Mucosa of descending colon (tissue), 3 donors: ENCODE results near the gene EIF3F. TPM values are rescaled to one million over a fixed set of nuclear protein-coding genes. Genes with fewer than 3 reads are reported as not detected.

ENCODE experiments used
- ATAC-seq: fragments of 200-7000 bp; cut with Tn5 transposase; one replicate; pipeline ENCODE4 v1.9.1; 2020; ENCODE audit warnings: mild to moderate bottlenecking, moderate library complexity
- DNase-seq, 3 donors: peaks; one replicate each; pipeline ENCODE4 v3.0.0-alpha.2; 2020
- H3K36me3 ChIP-seq: fragments of 200-600 bp; one replicate; pipeline ENCODE4 v1.8.0; 2021; ENCODE audit warnings: low read depth, mild to moderate bottlenecking
- H3K4me1 ChIP-seq: fragments of 200-600 bp; one replicate; pipeline ENCODE4 v1.8.0; 2021; ENCODE audit warnings: low read depth, mild to moderate bottlenecking
- H3K4me3 ChIP-seq: fragments of 200-600 bp; one replicate; pipeline ENCODE4 v1.8.0; 2021; ENCODE audit warnings: mild to moderate bottlenecking
- H3K9me3 ChIP-seq: fragments of 200-600 bp; one replicate; pipeline ENCODE4 v1.8.0; 2021; ENCODE audit warnings: mild to moderate bottlenecking
- CTCF ChIP-seq: fragments of 200-600 bp; IDR thresholded peaks from one replicate; pipeline ENCODE4 v1.8.0; 2022; ENCODE audit warnings: antibody characterized with exemption, mild to moderate bottlenecking
- intact Hi-C, 2 donors: fragments of 100-400 bp; cut with DNase I in 1 of 2; cut with micrococcal nuclease in 1 of 2; formaldehyde crosslinking; loops; one replicate each; pipeline versions ENCODE4 v1.11.0 to v1.11.1; 2022; cut with DNase I, micrococcal nuclease
- total RNA-seq, 3 donors: library from RNA; stranded (reverse); fragmentation: NEBNext Ultra II Directional in 2 of 3; extraction: Animal tissue kit (Norgen Biotek cat#: 25700) in 2 of 3; gene quantifications; one replicate each; pipeline versions ENCODE4 v1.2.1 to v1.2.4, GENCODE V29; 2021 to 2023
- donor health status: DM: no; HTN: no; CAD: no; lungs with moderate emphysema.
- donor health status: DM: no; HTN: no; CAD: no.
- donor health status: DM: no; HTN: yes; CAD: no.

The EIF3F gene
- total RNA-seq, 3 donors from 2014 or later, result 207 to 228 (median 218) TPM

GRCh38 chr11:8034106-8034585 is 47.0 kb downstream of the EIF3F start:
- DNase-seq (no peak), ATAC-seq (no peak)
- intact Hi-C loops, result no loop called here
- no peaks in the 10 kb centered on the region for H3K9me3 ChIP-seq
- no peaks in the 10 kb centered on the region for H3K36me3 ChIP-seq
- no peaks in the 10 kb centered on the region for H3K4me1 ChIP-seq
- H3K4me3 ChIP-seq, result no peak overlapping the region
- no peak for TF ChIP-seq CTCF

- TF ChIP-seq CTCF, result no peak
- no peaks in the 10 kb centered on the region for H3K4me1 ChIP-seq
- H3K4me3 ChIP-seq, result no peak overlapping the region
- no peaks in the 10 kb centered on the region for H3K9me3 ChIP-seq
- DNase-seq (no peak), ATAC-seq (no peak)
- no peaks in the 10 kb centered on the region for H3K36me3 ChIP-seq
- intact Hi-C loops, result loop anchor here in 1 of 2 donors (5.0 kb wide), 1 partner anchor 58 kb away; no protein-coding TSS in a partner anchor
These were observed 47.6 kb downstream of the EIF3F start for GRCh38 chr11:8034604-8035190.

- Histone ChIP-seq H3K4me3 (no peak overlapping the region), H3K9me3 (no peaks in the 10 kb centered on the region), H3K4me1 (no peaks in the 10 kb centered on the region), H3K36me3 (no peaks in the 10 kb centered on the region)
- DNase-seq, result no peak
- ATAC-seq, result no peak
- TF ChIP-seq CTCF, result no peak
- intact Hi-C loops, result loop anchor here in 1 of 2 donors (5.0 kb wide), 1 partner anchor 57 kb away; no protein-coding TSS in a partner anchor
These were observed 48.2 kb downstream of the EIF3F start for GRCh38 chr11:8035200-8035855.

- no peak overlapping the region for H3K4me3 ChIP-seq
- no peak for DNase-seq
- ATAC-seq, result no peak
- TF ChIP-seq CTCF, result no peak
- no peaks in the 10 kb centered on the region for H3K4me1 ChIP-seq
- intact Hi-C loops, result loop anchor here in 1 of 2 donors (5.0 kb wide), 1 partner anchor 56 kb away; no protein-coding TSS in a partner anchor
- H3K36me3 ChIP-seq, result no peaks in the 10 kb centered on the region
- H3K9me3 ChIP-seq, result no peaks in the 10 kb centered on the region
These were observed 49.1 kb downstream of the EIF3F start for GRCh38 chr11:8036002-8036802.

GRCh38 chr11:8036986-8037385 is 49.8 kb downstream of the EIF3F start:
- Histone ChIP-seq H3K9me3 (no peaks in the 10 kb centered on the region), H3K4me3 (no peak overlapping the region), H3K36me3 (no peaks in the 10 kb centered on the region), H3K4me1 (no peaks in the 10 kb centered on the region)
- intact Hi-C loops, result loop anchor here in 1 of 2 donors (5.0 kb wide), 1 partner anchor 55 kb away; no protein-coding TSS in a partner anchor
- no peak for TF ChIP-seq CTCF
- DNase-seq (no peak), ATAC-seq (no peak)
